Measurements from ENCODE around the gene RPL18A.

RPL18A gene

GRCh38 chr19:17871032-17871877, 11.5 kb downstream of the RPL18A start:
- Histone ChIP-seq H4K8ac (ENCODE audit: low read depth, low read length) (no peak overlapping the region), H3K4me1 (ENCODE audit: control insufficient read depth in 2 of 2, insufficient read depth in 1 of 2, low read depth in 1 of 2, low read length in 2 of 2) (peaks cover 0 to 6% of the 10 kb centered on the region in 2 donors), H2AK5ac (ENCODE audit: low read depth, low read length) (peak overlapping the region; percentile 96), H3K27me3 (ENCODE audit: control insufficient read depth in 3 of 3, insufficient read depth in 3 of 3, low read depth in 1 of 3, low read length in 3 of 3) (peaks cover 2 to 54% (median 30%) of the 10 kb centered on the region in 3 experiments), H3K18ac (ENCODE audit: low read length) (no peak overlapping the region), H3K14ac (ENCODE audit: low read length) (no peak overlapping the region), H2AFZ (ENCODE audit: low read length) (peak overlapping the region; percentile 69), H3K79me1 (ENCODE audit: low read depth, low read length) (peaks cover 1% of the 10 kb centered on the region), H2BK12ac (ENCODE audit: low read length) (peak overlapping the region; percentile 73), H3K27ac (replicated peaks; ENCODE audit: low read length) (no peak overlapping the region), H2BK120ac (ENCODE audit: low read depth, low read length) (no peak overlapping the region), H2BK5ac (ENCODE audit: low read length) (no peak overlapping the region), H4K91ac (ENCODE audit: low read depth, low read length, poor library complexity) (no peak overlapping the region), H3K4ac (ENCODE audit: low read length) (no peak overlapping the region), H3K4me2 (ENCODE audit: insufficient read depth, low read length, poor library complexity, severe bottlenecking) (no peak overlapping the region), H3K23ac (ENCODE audit: low read depth, low read length, poor library complexity) (no peak overlapping the region), H3K4me3 (ENCODE audit: low read length in 2 of 2) (no peak overlapping the region), H2BK15ac (ENCODE audit: low read length) (no peak overlapping the region), H3K9ac (ENCODE audit: low read depth, low read length, poor library complexity) (no peak overlapping the region), H3K36me3 (replicated peaks in 1 of 2; ENCODE audit: control insufficient read depth in 2 of 2, insufficient read depth in 2 of 2, low read length in 2 of 2) (peaks cover 0 to under 1% of the 10 kb centered on the region in 2 donors), H3K9me3 (replicated peaks in 1 of 2; ENCODE audit: control insufficient read depth in 2 of 2, insufficient read depth in 1 of 2, low read depth in 1 of 2, low read length in 2 of 2) (no peaks in the 10 kb centered on the region)
- no peak for DNase-seq (ENCODE audit: low spot score)
- no CpG with 5 or more reads among the region's 10 CpGs for WGBS, 2 donors (ENCODE audit: extremely low coverage in 2 of 2, insufficient read length in 2 of 2, insufficient replicate concordance in 1 of 2)

DNA sequence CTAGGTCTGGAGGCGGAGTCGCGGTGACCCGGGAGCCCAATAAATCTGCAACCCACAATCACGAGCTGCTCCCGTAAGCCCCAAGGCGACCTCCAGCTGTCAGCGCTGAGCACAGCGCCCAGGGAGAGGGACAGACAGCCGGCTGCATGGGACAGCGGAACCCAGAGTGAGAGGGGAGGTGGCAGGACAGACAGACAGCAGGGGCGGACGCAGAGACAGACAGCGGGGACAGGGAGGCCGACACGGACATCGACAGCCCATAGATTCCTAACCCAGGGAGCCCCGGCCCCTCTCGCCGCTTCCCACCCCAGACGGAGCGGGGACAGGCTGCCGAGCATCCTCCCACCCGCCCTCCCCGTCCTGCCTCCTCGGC, 12.2 kb downstream of the RPL18A start, which contains the start of gene SLC5A5:
Gene SLC5A5, plus strand, starts transcription at position 68 of the 373 bp plus-strand sequence. CDS start 375 bp downstream, outside the sequence.
- peak within 1 kb of the TSS; percentile 75 for H2BK15ac ChIP-seq (ENCODE audit: low read length)
- H2AK5ac ChIP-seq (ENCODE audit: low read depth, low read length): peak within 1 kb of the TSS; percentile 96
- H3K27ac ChIP-seq (replicated peaks; ENCODE audit: low read length): no peak within 1 kb of the TSS
- H3K36me3 ChIP-seq (replicated peaks in 1 of 2; ENCODE audit: control insufficient read depth in 2 of 2, insufficient read depth in 2 of 2, low read length in 2 of 2): no peaks in the 10 kb centered on the region
- no peak within 1 kb of the TSS for H4K8ac ChIP-seq (ENCODE audit: low read depth, low read length)
- no peak within 1 kb of the TSS for H3K4ac ChIP-seq (ENCODE audit: low read length)
- no peak within 1 kb of the TSS for H3K9ac ChIP-seq (ENCODE audit: low read depth, low read length, poor library complexity)
- H3K23ac ChIP-seq (ENCODE audit: low read depth, low read length, poor library complexity): peak within 1 kb of the TSS; percentile 73
- peaks cover 2 to 54% (median 30%) of the 10 kb centered on the region in 3 experiments for H3K27me3 ChIP-seq (ENCODE audit: control insufficient read depth in 3 of 3, insufficient read depth in 3 of 3, low read depth in 1 of 3, low read length in 3 of 3)
- H3K4me3 ChIP-seq (ENCODE audit: low read length in 2 of 2): no peak within 1 kb of the TSS
- H3K9me3 ChIP-seq (replicated peaks in 1 of 2; ENCODE audit: control insufficient read depth in 2 of 2, insufficient read depth in 1 of 2, low read depth in 1 of 2, low read length in 2 of 2): no peaks in the 10 kb centered on the region
- peak within 1 kb of the TSS; percentile 24 for H2BK5ac ChIP-seq (ENCODE audit: low read length)
- H3K14ac ChIP-seq (ENCODE audit: low read length): peak within 1 kb of the TSS; percentile 56
- H2AFZ ChIP-seq (ENCODE audit: low read length): peak within 1 kb of the TSS; percentile 69
- peaks cover 1% of the 10 kb centered on the region for H3K79me1 ChIP-seq (ENCODE audit: low read depth, low read length)
- no peak within 1 kb of the TSS for H2BK120ac ChIP-seq (ENCODE audit: low read depth, low read length)
- H3K4me2 ChIP-seq (ENCODE audit: insufficient read depth, low read length, poor library complexity, severe bottlenecking): peak within 1 kb of the TSS; percentile 25
- peak within 1 kb of the TSS; percentile 80 for H3K18ac ChIP-seq (ENCODE audit: low read length)
- no peak for DNase-seq (ENCODE audit: low spot score)
- no peak within 1 kb of the TSS for H4K91ac ChIP-seq (ENCODE audit: low read depth, low read length, poor library complexity)
- WGBS, 2 donors (ENCODE audit: extremely low coverage in 2 of 2, insufficient read length in 2 of 2, insufficient replicate concordance in 1 of 2): no CpG with 5 or more reads among the region's 26 CpGs
- peaks cover 0 to 6% of the 10 kb centered on the region in 2 donors for H3K4me1 ChIP-seq (ENCODE audit: control insufficient read depth in 2 of 2, insufficient read depth in 1 of 2, low read depth in 1 of 2, low read length in 2 of 2)
- H2BK12ac ChIP-seq (ENCODE audit: low read length): peak within 1 kb of the TSS; percentile 73

DNA sequence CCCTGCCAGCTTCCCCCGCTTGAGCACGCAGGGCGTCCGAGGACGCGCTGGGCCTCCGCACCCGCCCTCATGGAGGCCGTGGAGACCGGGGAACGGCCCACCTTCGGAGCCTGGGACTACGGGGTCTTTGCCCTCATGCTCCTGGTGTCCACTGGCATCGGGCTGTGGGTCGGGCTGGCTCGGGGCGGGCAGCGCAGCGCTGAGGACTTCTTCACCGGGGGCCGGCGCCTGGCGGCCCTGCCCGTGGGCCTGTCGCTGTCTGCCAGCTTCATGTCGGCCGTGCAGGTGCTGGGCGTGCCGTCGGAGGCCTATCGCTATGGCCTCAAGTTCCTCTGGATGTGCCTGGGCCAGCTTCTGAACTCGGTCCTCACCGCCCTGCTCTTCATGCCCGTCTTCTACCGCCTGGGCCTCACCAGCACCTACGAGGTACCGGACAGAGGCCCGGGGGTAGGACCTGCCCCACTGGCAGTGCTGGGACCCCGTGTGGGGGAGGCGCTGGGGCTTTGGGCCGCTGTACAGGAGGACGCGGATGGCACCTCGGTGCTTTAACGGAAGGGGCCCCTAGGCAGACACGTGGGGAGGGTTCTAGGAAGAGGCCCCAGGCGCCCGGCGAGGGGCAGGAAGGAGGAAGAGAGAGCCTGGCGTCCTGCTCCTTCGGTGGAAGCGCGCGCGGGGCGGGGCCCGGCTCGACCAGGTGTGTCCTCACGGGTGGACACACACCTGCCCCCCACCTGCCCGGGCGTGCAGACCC, 12.7 kb downstream of the RPL18A start:
- peak overlapping the region; percentile 73 for H3K23ac ChIP-seq (ENCODE audit: low read depth, low read length, poor library complexity)
- no peaks in the 10 kb centered on the region for H3K9me3 ChIP-seq (replicated peaks in 1 of 2; ENCODE audit: control insufficient read depth in 2 of 2, insufficient read depth in 1 of 2, low read depth in 1 of 2, low read length in 2 of 2)
- no peak overlapping the region for H2BK120ac ChIP-seq (ENCODE audit: low read depth, low read length)
- peak overlapping the region; percentile 56 for H3K14ac ChIP-seq (ENCODE audit: low read length)
- no CpG with 5 or more reads among the region's 61 CpGs for WGBS, 2 donors (ENCODE audit: extremely low coverage in 2 of 2, insufficient read length in 2 of 2, insufficient replicate concordance in 1 of 2)
- H3K27ac ChIP-seq (replicated peaks; ENCODE audit: low read length): no peak overlapping the region
- peak overlapping the region; percentile 96 for H2AK5ac ChIP-seq (ENCODE audit: low read depth, low read length)
- H3K27me3 ChIP-seq (ENCODE audit: control insufficient read depth in 3 of 3, insufficient read depth in 3 of 3, low read depth in 1 of 3, low read length in 3 of 3): peaks cover 2 to 54% (median 30%) of the 10 kb centered on the region in 3 experiments
- no peak overlapping the region for H3K4me2 ChIP-seq (ENCODE audit: insufficient read depth, low read length, poor library complexity, severe bottlenecking)
- H2BK12ac ChIP-seq (ENCODE audit: low read length): peak overlapping the region; percentile 73
- H3K9ac ChIP-seq (ENCODE audit: low read depth, low read length, poor library complexity): no peak overlapping the region
- H2AFZ ChIP-seq (ENCODE audit: low read length): no peak overlapping the region
- H3K79me1 ChIP-seq (ENCODE audit: low read depth, low read length): peaks cover 1% of the 10 kb centered on the region
- H4K8ac ChIP-seq (ENCODE audit: low read depth, low read length): no peak overlapping the region
- H3K18ac ChIP-seq (ENCODE audit: low read length): no peak overlapping the region
- H2BK15ac ChIP-seq (ENCODE audit: low read length): peak overlapping the region; percentile 75
- H4K91ac ChIP-seq (ENCODE audit: low read depth, low read length, poor library complexity): no peak overlapping the region
- H2BK5ac ChIP-seq (ENCODE audit: low read length): peak overlapping the region; percentile 24
- H3K4ac ChIP-seq (ENCODE audit: low read length): no peak overlapping the region
- H3K36me3 ChIP-seq (replicated peaks in 1 of 2; ENCODE audit: control insufficient read depth in 2 of 2, insufficient read depth in 2 of 2, low read length in 2 of 2): no peaks in the 10 kb centered on the region
- no peak for DNase-seq (ENCODE audit: low spot score)
- H3K4me3 ChIP-seq (ENCODE audit: low read length in 2 of 2): no peak overlapping the region
- H3K4me1 ChIP-seq (ENCODE audit: control insufficient read depth in 2 of 2, insufficient read depth in 1 of 2, low read depth in 1 of 2, low read length in 2 of 2): peaks cover 0 to 6% of the 10 kb centered on the region in 2 donors

Measured in neuronal stem cell (in vitro differentiated cells).